ENCODE results near the gene CCDC66. TPM values are rescaled to one million over a fixed set of nuclear protein-coding genes. Genes with fewer than 3 reads are reported as not detected.
A peak's percentile ranks its signal among the peaks of the same experiment; 100 is the strongest.

Gene CCDC66
- total RNA-seq, 1 donor from 2014 or later: 28.2 TPM

DNA sequence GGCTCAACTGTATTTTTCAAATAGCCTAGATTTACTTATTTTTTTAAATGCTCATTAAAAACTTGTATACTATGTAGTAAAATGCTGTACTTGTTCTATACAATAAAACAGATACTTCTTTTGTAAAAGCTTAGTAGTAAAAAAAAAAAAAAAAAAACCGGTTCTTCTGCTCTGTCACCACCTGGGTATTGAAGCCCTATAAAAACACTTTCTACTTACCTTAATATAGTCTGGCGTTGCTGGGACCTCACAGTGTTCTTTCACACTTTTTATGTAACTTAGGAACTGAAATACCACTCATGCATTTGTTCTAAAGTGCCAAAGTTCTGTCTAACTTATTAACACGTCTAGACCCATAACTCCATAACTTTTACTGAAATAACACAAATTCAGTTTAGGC, 64.7 kb downstream of the CCDC66 start:
- DNase-seq (ENCODE audit: low read depth): no peak

DNA sequence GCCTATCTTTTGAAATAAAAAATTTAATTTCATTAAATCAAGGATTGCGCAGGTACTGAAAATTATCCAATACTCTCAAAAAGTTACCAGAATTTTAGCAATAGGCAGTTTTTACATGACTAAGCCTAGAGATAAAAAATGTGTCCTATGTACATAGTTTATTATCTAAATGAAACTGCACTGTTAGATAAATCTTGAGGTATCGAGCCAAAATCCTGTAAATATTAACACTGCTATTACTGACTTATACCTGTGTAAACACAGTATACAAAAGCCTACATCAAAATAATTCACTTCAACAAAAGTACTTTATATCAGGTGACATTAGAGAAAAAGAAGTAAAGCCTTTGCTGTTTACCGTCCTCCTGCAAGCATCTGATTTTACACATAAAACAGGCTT, 65.4 kb downstream of the CCDC66 start:
- DNase-seq (ENCODE audit: low read depth): no peak

GRCh38 chr3:56624725-56625124, 67.8 kb downstream of the CCDC66 start:
- no peak for DNase-seq (ENCODE audit: low read depth)

DNA sequence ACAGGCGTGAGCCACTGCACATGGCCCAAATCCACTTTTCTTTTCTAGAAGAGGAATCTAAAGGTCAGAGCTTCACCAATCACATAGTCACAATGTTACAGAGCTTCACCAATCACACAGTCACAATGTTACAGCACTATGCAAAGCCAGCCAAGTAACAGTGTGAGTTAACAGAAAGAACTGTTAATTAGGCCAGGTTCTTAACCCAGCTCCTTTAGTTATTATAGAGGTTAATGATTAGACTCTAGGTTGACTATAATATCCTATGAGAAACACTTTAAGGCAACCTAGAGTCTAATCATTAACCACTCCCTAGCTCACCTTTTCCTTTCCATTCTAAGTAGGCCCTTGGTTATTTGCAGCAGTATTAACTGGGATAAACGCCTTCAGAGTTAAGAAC, 72.1 kb downstream of the CCDC66 start:
- peak; percentile 100 for DNase-seq (ENCODE audit: low read depth)

DNA sequence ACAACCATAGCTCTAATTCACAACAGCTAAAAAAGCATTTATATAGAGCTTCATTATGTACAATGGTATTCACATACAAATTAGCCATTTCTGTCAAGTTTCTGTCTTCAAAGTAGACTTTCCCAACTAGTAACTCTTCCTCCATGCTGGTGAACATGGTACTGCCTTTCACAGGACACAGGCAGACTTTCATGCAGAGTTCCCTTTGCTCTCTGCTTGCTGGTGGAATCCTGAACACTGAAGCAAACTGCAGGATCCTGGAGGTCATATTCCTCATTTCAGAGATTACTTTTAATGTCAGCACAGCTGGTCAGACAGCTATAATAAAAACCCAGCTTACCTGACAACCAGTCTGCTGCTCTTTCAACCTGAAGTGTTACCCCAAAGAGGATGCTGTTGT, 72.5 kb downstream of the CCDC66 start:
- DNase-seq (ENCODE audit: low read depth): no peak

- peak; percentile 86 for DNase-seq (ENCODE audit: low read depth)
Measured at GRCh38 chr3:56630966-56631365, 74.0 kb downstream of the CCDC66 start.

DNA sequence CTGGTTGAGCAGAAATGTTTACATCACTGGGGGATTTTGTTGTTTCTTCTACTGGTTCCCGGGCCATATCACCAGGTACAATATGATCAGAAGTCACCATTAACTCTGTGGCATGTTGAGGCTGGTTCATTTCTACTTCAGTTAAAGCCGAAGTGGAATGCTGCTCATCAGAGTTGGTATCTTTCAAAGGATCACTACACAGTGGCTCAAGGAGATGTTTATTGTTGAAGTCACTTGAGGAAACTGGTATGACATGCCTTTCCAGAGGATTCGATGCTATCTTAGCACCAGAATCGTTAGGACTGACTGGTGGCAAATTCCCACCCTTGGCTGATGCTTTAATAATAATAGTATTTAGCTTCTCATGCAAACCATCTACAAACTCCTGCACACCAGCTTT, 76.2 kb downstream of the CCDC66 start:
- no peak for DNase-seq (ENCODE audit: low read depth)

DNA sequence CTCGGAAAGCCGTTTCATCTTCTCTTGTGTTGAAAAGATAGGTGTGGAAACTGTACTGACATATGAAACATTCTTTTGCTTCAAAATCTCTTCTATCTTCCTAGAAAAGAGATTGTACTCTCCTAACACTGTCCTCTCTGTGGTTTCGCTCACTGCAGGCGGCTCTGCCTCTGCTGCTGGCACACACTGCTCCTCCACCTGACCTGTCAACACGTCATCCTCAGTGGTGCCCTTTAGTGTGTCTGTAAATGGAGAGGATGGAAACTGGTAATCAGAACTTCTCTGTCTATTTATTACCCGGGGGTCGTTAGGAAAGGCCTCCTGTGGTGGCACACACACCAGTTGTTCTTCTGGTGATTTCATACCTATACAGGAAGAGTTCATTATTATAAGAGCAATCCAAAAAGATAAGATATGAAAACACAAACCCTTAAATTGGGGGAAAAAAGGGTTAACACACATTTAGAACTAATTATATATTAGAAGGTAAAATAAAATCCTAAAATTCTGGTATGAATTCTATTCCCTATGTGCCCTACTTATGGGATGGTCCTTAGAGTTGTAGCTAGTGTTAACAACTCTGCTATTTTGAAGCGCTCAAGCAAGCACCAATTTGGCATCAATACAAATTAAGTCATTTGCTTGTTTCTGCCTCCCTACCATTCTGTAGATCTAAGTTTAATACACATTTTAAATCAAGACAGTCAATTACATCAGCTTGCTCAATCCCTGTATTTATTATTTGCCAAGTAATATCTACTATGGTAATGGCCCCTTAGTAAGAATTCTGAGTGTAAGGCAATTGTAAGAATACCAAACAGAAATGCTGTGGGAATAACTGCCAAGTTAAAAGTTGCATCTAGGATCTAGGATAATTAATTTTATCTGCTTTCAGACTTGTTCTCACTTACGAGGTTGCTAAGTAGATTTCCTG, 76.9 kb downstream of the CCDC66 start:
- no peak for DNase-seq (ENCODE audit: low read depth)

DNA sequence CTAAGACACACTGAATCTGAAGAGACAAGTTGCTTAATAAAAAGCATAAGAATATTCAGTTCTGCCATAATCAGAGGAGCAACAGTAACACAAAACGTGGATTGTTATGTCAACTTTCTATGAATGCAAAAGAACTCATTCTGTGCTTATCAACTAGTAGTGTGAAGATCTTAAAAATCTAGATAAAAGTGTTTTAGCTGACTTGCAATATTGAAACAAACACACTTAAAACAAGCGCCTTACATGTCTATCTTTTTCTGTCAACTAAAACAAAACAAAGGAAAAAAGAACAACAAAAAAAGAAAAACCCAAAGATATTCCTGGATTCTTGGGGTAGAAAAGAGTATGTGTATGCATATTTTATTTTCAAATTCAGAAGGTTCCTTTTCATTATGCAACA, 88.4 kb downstream of the CCDC66 start:
- DNase-seq (ENCODE audit: low read depth): no peak

DNA sequence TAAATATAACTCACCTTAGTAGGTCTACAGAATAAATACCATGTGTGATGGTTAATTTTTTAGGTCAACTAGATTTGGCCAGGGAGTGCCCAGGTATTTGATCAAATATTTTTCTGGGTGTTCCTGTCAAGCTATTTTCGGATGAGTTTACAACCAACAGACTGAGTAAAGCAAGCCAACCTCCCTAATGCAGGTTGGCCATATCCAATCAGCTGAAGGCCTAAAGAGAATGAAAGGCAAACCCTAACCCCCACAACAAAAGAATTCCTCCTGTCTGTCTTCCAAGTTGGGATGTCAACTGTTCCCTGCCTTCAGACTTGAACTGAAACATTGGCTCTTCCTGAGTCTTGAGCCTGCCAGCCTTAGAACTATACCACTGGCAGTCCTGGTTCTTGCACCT, 97.5 kb downstream of the CCDC66 start:
- no peak for DNase-seq (ENCODE audit: low read depth)

DNA sequence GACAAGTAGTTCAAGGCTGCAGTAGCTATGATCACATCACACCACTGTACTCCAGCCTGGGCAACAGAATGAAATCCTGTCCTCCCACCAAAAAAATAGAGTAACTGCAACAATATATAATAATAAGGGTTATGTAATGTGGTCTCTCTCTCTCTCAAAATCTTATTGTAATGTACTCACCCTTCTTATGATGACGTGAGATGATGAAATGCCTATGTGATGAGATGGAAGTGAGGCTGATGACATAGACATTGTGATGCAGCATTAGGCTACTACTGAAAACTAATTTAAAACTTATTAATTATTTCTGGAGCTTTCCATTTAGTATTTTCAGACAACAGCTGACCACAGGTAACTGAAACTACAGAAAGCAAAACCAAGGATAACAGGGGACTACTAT, 98.7 kb downstream of the CCDC66 start:
- no peak for DNase-seq (ENCODE audit: low read depth)

- no peak for DNase-seq (ENCODE audit: low read depth)
Measured at GRCh38 chr3:56664823-56665222, 107.8 kb downstream of the CCDC66 start.

DNA sequence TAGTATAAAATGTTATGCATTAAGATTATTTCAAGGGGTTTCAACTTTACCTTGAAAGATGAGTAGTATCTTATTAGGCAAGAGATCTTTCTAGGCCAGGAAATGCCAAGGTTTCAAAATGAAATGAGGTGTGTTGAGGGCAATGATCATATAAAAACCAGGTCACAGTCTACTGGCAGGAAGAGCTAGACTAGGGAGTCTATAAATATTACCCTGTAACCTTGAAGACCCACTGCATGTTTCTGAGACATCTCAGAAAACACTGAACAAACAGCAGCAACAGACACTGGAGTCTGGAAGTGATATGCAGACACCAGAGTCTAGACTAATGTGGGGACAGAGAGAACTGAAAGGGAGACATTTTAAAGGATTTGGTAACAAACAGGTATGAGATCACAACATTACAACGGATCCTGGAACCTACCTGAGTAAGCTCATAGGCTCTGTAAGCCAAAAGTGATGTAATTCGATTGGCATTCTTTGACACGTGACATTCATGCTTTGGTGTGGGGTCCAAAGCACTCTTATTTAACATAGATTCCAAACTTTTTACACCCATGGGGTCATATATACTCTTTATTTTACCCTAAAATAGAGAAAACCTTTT, 111.1 kb downstream of the CCDC66 start:
- peak; percentile 37 for DNase-seq (ENCODE audit: low read depth)

Other genes starting within 250 kb of the CCDC66 start
- gene ERC2, start 88.7 kb upstream of the CCDC66 start, total RNA-seq: 3.1 and 6.2 TPM in 2 replicates
- 70.7 and 136 TPM in 2 replicates for gene TASOR, start 126.1 kb downstream of the CCDC66 start, total RNA-seq
- gene ARHGEF3, start 244.8 kb downstream of the CCDC66 start, total RNA-seq: 12.0 and 36.7 TPM in 2 replicates

All from renal cortical epithelial cell (primary cell).